ENCODE measurements around the gene S100B.

GRCh38 chr21:46622226-46622625 lies 17.3 kb upstream of the S100B start:
- TF ChIP-seq CTCF (IDR thresholded peaks at IDR 0.05; ENCODE audit: extremely low read depth in 1 of 2, insufficient read depth in 1 of 2, low read depth in 1 of 2, low read length in 2 of 2) (no peak), JUN (IDR thresholded peaks at IDR 0.05; ENCODE audit: borderline replicate concordance, insufficient read depth, insufficient read length, low read depth) (no peak), EZH2 (IDR thresholded peaks at IDR 0.05; ENCODE audit: borderline replicate concordance, low read depth, low read length, severe bottlenecking) (no peak), POLR2A (IDR thresholded peaks at IDR 0.05; ENCODE audit: low read depth, low read length) (no peak)

Data from endothelial cell of umbilical vein (primary cell).